HepG2 (cell line): ENCODE results near the gene NABP1. TPM values are rescaled to one million over a fixed set of nuclear protein-coding genes. Genes with fewer than 3 reads are reported as not detected.
A peak's percentile ranks its signal among the peaks of the same experiment; 100 is the strongest.

Experiments
- ELF3 ChIP-seq: IDR thresholded peaks from 2 replicates; pipeline ENCODE4 v1.6.1; 2016; ENCODE audit warnings: missing genetic modification reagents, missing compliant biosample characterization
- FOXO1 ChIP-seq: sonication (generic); formaldehyde crosslinking; IDR thresholded peaks from 2 replicates; pipeline ENCODE4 v1.4.0; 2020; ENCODE audit warnings: missing genetic modification reagents
- JUN ChIP-seq: sonication (generic); formaldehyde crosslinking; IDR thresholded peaks from 2 replicates; pipeline ENCODE4 v1.4.0; 2020; ENCODE audit warnings: mild to moderate bottlenecking, missing genetic modification reagents
- KDM3A ChIP-seq: IDR thresholded peaks from 2 replicates; pipeline ENCODE4 v1.6.1; 2018; ENCODE audit warnings: low read depth, missing compliant biosample characterization
- KDM6A ChIP-seq: IDR thresholded peaks from 2 replicates; pipeline ENCODE4 v1.6.1; 2016; ENCODE audit warnings: low read depth
- MIER3 ChIP-seq: IDR thresholded peaks from 2 replicates; pipeline ENCODE4 v1.6.1; 2016; ENCODE audit warnings: missing compliant biosample characterization, borderline replicate concordance
- MIXL1 ChIP-seq: IDR thresholded peaks from 2 replicates; pipeline ENCODE4 v1.6.1; 2016
- MXI1 ChIP-seq: IDR thresholded peaks from 3 replicates; pipeline ENCODE4 v1.6.1; 2012; ENCODE audit warnings: low read depth, low read length, inconsistent platforms, borderline replicate concordance
- POLR2A ChIP-seq, 2 experiments: IDR thresholded peaks; 2 replicates each; pipeline ENCODE4 v1.6.1; 2011; ENCODE audit warnings: low read depth in 2 of 2, low read length in 2 of 2, mild to moderate bottlenecking in 1 of 2, moderate library complexity in 1 of 2; ENCODE audit not compliant: insufficient read depth in 1 of 2
- RCOR2 ChIP-seq: IDR thresholded peaks from 2 replicates; pipeline ENCODE4 v1.6.1; 2016; ENCODE audit warnings: missing biosample characterization, missing genetic modification reagents
- SMAD3 ChIP-seq: sonication (generic); formaldehyde crosslinking; IDR thresholded peaks from 2 replicates; pipeline ENCODE4 v1.4.0; 2020; ENCODE audit warnings: missing genetic modification reagents
- TGIF2 ChIP-seq: IDR thresholded peaks from 2 replicates; pipeline ENCODE4 v1.6.1; 2016; ENCODE audit warnings: control low read depth, missing compliant biosample characterization
- ZMYM4 ChIP-seq: sonication (generic); formaldehyde crosslinking; IDR thresholded peaks from 2 replicates; pipeline ENCODE4 v1.8.1; 2023; ENCODE audit warnings: mild to moderate bottlenecking, missing genetic modification reagents
- ZNF878 ChIP-seq: sonication (generic); formaldehyde crosslinking; IDR thresholded peaks from 2 replicates; pipeline ENCODE4 v1.8.1; 2023; ENCODE audit warnings: mild to moderate bottlenecking, missing genetic modification reagents, moderate library complexity
- ZSCAN25 ChIP-seq: sonication (generic); formaldehyde crosslinking; IDR thresholded peaks from 2 replicates; pipeline ENCODE4 v1.8.0; 2022; ENCODE audit warnings: mild to moderate bottlenecking, missing genetic modification reagents
- polyA plus RNA-seq, 8 experiments: library from polyadenylated mRNA; depleted of rRNA in 3 of 8; stranded (reverse) in 7 of 8; unstranded in 1 of 8; fragments of >200 nt; fragmentation: Illumina TruSeq in 4 of 8; extraction: Trizol in 4 of 8; gene quantifications; 2 replicates each; pipeline versions ENCODE4 v1.2.1 to v1.2.3, GENCODE V29; 2011 to 2016; ENCODE audit warnings: low read depth in 4 of 8, missing spikeins in 1 of 8, mixed read lengths in 1 of 8; ENCODE audit not compliant: insufficient read depth in 1 of 8
- total RNA-seq, 5 experiments: library from RNA; depleted of rRNA; stranded (reverse); fragments of >200 nt; fragmentation: Illumina TruSeq; extraction: Trizol; gene quantifications; 2 replicates each; pipeline ENCODE4 v1.2.3, GENCODE V29; 2016; ENCODE audit warnings: low read depth in 1 of 5
- TF ChIP-seq, protein P1 (sequence below): IDR thresholded peaks from 2 replicates; pipeline ENCODE4 v1.6.1; 2016; ENCODE audit warnings: control low read depth
- TF ChIP-seq, protein P2 (sequence below): sonication (generic); formaldehyde crosslinking; IDR thresholded peaks from 2 replicates; pipeline ENCODE4 v1.8.1; 2023; ENCODE audit warnings: mild to moderate bottlenecking, missing genetic modification reagents
- TF ChIP-seq, protein P3 (sequence below): IDR thresholded peaks from 2 replicates; pipeline ENCODE4 v1.6.1; 2016; ENCODE audit warnings: mild to moderate bottlenecking
- TF ChIP-seq, protein P4 (sequence below): sonication (generic); formaldehyde crosslinking; IDR thresholded peaks from 2 replicates; pipeline ENCODE4 v1.4.0; 2020; ENCODE audit warnings: mild to moderate bottlenecking, missing genetic modification reagents
- TF ChIP-seq, protein P5 (sequence below): sonication (generic); formaldehyde crosslinking; IDR thresholded peaks from 2 replicates; pipeline ENCODE4 v1.8.0; 2022; ENCODE audit warnings: mild to moderate bottlenecking, missing genetic modification reagents, moderate library complexity
- TF ChIP-seq, protein P6 (sequence below): sonication (generic); formaldehyde crosslinking; IDR thresholded peaks from 2 replicates; pipeline ENCODE4 v1.8.1; 2023; ENCODE audit warnings: mild to moderate bottlenecking, moderate library complexity, missing genetic modification reagents

NABP1 gene
- total and polyA plus RNA-seq, 2 of the 13 experiments (the other 11 are each of a cell fraction or from before 2014, with no cell fraction given) = 14.9 to 19.8 TPM

DNA sequence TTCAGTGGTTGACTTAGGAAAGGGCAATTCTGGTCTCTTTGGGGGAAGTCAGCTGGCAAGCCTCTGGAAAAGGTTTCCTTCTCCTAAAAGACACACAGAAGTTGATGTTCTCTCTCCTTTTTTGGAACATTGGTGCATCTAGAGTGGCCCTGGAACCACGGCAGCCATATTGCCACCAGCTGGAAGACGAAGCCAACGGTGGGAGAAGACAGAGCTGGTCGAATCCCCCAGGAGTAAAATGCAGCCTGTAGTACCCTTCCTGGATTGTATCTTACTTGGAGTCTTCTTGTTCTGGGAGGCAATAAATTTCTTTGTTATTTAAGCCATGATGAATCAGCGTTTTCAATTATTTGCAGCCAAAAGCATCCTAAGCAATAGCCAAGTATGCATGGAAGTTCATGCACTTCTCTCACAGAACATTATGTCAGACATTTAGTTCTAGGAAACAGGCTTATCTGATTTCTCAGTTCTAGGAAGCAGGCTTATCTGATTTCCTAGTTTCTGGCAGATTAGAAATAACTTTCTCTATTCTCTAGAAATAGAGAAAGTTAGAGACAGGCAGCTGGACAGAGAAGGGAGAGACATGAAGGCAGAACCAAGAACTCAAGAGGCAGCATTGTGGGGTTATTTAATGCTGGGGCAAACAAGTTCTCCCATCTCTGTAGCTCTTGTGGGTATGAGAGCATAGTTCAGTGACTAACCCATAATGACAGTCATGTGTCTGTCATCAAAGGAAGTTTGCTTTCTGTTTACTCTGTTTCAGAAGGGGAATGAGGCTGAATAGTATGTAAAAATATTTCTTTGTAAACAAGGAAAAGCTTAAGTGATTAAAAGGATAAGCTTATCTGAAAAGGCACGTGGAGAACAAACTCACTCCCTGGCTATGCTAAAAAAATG lies 40.5 kb upstream of the NABP1 start (continued):
- TF ChIP-seq ZSCAN25 (CRISPR knock-in tag) (no peak), ELF3 (CRISPR knock-in tag) (peak; percentile 98), KDM6A (CRISPR knock-in tag) (peak; percentile 92), ZNF878 (CRISPR knock-in tag) (peak; percentile 92; the same call in 1 of the 2 replicates), FOXO1 (CRISPR knock-in tag) (peak; percentile 84; the same call in 1 of the 2 replicates), MXI1 (peak; percentile 42; the same call in 1 of the 3 replicates), ZMYM4 (peak; percentile 9; the same call in 1 of the 2 replicates), MIXL1 (CRISPR knock-in tag) (peak; percentile 88), JUN (peak; percentile 94), KDM3A (CRISPR knock-in tag) (peak; percentile 37; the same call in 1 of the 2 replicates), TGIF2 (CRISPR knock-in tag) (peak; percentile 97), POLR2A (IDR thresholded peaks at IDR 0.05; ENCODE audit: insufficient read depth in 1 of 2, low read depth in 2 of 2, low read length in 2 of 2) (peak in 1 of 2 experiments; percentile 28; a peak in 1 of 4 replicates), SMAD3 (CRISPR knock-in tag) (0 out of 2 replicates have a peak, but pooled peaks have one; percentile 63), RCOR2 (CRISPR knock-in tag) (peak; percentile 82; the same call in 1 of the 2 replicates), MIER3 (CRISPR knock-in tag) (peak; percentile 91; the same call in 1 of the 2 replicates)
- TF ChIP-seq, protein P1, sequence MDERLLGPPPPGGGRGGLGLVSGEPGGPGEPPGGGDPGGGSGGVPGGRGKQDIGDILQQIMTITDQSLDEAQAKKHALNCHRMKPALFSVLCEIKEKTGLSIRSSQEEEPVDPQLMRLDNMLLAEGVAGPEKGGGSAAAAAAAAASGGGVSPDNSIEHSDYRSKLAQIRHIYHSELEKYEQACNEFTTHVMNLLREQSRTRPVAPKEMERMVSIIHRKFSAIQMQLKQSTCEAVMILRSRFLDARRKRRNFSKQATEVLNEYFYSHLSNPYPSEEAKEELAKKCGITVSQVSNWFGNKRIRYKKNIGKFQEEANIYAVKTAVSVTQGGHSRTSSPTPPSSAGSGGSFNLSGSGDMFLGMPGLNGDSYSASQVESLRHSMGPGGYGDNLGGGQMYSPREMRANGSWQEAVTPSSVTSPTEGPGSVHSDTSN (CRISPR knock-in tag) = peak; percentile 29; the same call in 1 of the 2 replicates
- TF ChIP-seq, protein P2, sequence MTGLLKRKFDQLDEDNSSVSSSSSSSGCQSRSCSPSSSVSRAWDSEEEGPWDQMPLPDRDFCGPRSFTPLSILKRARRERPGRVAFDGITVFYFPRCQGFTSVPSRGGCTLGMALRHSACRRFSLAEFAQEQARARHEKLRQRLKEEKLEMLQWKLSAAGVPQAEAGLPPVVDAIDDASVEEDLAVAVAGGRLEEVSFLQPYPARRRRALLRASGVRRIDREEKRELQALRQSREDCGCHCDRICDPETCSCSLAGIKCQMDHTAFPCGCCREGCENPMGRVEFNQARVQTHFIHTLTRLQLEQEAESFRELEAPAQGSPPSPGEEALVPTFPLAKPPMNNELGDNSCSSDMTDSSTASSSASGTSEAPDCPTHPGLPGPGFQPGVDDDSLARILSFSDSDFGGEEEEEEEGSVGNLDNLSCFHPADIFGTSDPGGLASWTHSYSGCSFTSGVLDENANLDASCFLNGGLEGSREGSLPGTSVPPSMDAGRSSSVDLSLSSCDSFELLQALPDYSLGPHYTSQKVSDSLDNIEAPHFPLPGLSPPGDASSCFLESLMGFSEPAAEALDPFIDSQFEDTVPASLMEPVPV (CRISPR knock-in tag) = peak; percentile 63; the same call in 1 of the 2 replicates
- TF ChIP-seq, protein P3, sequence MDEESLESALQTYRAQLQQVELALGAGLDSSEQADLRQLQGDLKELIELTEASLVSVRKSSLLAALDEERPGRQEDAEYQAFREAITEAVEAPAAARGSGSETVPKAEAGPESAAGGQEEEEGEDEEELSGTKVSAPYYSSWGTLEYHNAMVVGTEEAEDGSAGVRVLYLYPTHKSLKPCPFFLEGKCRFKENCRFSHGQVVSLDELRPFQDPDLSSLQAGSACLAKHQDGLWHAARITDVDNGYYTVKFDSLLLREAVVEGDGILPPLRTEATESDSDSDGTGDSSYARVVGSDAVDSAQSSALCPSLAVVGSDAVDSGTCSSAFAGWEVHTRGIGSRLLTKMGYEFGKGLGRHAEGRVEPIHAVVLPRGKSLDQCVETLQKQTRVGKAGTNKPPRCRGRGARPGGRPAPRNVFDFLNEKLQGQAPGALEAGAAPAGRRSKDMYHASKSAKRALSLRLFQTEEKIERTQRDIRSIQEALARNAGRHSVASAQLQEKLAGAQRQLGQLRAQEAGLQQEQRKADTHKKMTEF (CRISPR knock-in tag) = peak; percentile 82
- TF ChIP-seq, protein P4, sequence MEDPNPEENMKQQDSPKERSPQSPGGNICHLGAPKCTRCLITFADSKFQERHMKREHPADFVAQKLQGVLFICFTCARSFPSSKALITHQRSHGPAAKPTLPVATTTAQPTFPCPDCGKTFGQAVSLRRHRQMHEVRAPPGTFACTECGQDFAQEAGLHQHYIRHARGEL (CRISPR knock-in tag) = no peak
- TF ChIP-seq, protein P5, sequence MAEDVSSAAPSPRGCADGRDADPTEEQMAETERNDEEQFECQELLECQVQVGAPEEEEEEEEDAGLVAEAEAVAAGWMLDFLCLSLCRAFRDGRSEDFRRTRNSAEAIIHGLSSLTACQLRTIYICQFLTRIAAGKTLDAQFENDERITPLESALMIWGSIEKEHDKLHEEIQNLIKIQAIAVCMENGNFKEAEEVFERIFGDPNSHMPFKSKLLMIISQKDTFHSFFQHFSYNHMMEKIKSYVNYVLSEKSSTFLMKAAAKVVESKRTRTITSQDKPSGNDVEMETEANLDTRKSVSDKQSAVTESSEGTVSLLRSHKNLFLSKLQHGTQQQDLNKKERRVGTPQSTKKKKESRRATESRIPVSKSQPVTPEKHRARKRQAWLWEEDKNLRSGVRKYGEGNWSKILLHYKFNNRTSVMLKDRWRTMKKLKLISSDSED = no peak
- TF ChIP-seq, protein P6, sequence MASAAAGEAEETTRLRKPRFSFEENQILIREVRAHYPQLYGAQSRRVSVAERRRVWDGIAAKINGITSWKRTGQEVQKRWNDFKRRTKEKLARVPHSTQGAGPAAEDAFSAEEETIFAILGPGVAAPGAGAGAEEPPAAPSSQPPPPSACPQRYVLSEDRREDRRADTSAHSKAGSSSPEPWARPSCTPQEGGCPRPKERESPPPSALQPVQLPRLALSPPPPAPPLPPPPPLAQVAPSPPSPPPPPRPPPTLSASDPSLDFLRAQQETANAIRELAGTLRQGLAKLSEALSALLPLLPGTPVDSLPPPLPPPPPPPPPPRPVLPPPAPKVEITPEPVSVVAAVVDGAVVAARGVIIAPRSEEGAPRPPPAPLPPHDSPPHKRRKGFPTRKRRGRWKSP (CRISPR knock-in tag) = peak; percentile 54; the same call in 1 of the 2 replicates
